T-helper 2 cell treated with Interferon-gamma antibody and Interleukin-4, amounts not matched to agents 5 μg/mL and 100 μg/mL, for 36 hours (primary cell): ENCODE data around the gene S100A9.
"Not testable (repeated sequence)": the region's sequence is repeated elsewhere in the genome, so short reads cannot be mapped to it uniquely, and the experiment has no call there.

Experiments
- DNase-seq: peaks from one replicate; pipeline ENCODE4 v3.0.0; 2021; ENCODE audit warnings: low spot score
- H3K27ac Mint-ChIP-seq: one replicate; pipeline ENCODE4 v1.8.0; 2021; ENCODE audit warnings: mild to moderate bottlenecking, mixed read lengths
- H3K27me3 Mint-ChIP-seq: one replicate; pipeline ENCODE4 v1.8.0; 2021; ENCODE audit warnings: low read depth, mixed read lengths
- H3K36me3 Mint-ChIP-seq: one replicate; pipeline ENCODE4 v1.8.0; 2021; ENCODE audit warnings: low read depth, mixed read lengths
- H3K4me1 Mint-ChIP-seq: one replicate; pipeline ENCODE4 v1.8.0; 2021; ENCODE audit warnings: low read depth, mixed read lengths
- H3K4me3 Mint-ChIP-seq: one replicate; pipeline ENCODE4 v1.8.0; 2022; ENCODE audit warnings: mild to moderate bottlenecking, moderate library complexity, mixed read lengths
- H3K9me3 Mint-ChIP-seq: one replicate; pipeline ENCODE4 v1.8.0; 2021; ENCODE audit warnings: mixed read lengths

S100A9 gene

DNA sequence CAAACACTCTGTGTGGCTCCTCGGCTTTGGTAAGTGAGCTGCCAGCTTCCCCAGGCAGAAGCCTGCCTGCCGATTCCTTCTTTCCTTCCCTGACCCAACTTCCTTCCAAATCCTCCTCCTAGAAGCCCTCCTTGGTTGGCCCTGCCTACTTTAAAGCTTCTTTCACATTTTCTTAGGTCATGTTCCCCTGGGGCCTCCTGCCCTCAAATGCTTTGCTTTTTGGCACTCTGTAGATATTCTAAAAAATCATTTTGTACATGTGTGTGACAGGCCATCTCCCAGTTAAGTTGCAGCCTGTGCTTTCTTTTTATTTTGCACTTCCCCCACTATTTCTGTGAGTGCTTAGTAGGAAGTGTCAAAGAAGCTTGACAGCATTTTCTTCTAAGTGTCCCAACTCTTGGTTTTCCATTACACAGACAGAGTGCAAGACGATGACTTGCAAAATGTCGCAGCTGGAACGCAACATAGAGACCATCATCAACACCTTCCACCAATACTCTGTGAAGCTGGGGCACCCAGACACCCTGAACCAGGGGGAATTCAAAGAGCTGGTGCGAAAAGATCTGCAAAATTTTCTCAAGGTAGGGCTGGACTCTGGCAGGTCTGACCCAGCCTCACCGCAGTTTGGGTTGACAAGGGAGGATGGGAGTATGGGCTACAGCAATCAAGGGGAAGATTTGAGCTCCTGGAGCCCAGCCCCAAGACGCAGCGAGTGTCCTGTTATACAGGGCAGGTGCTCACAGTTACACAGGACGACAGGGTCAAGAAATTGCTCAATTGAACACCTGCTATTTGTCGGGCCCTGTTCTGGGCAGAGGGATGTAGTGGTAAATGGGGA lies at the start of gene S100A9:
TSS of gene S100A9 (plus strand) at position 2 of the 838 bp plus-strand sequence. CDS start at position 432, 430 bp downstream.
- H3K4me1 Mint-ChIP-seq, result no peaks in the 10 kb centered on the region
- no peaks in the 10 kb centered on the region for H3K36me3 Mint-ChIP-seq
- H3K27me3 Mint-ChIP-seq, result peaks cover 5% of the 10 kb centered on the region
- H3K27ac Mint-ChIP-seq, result no peak within 1 kb of the TSS
- DNase-seq, result no peak
- H3K9me3 Mint-ChIP-seq, result no peaks in the 10 kb centered on the region
- no peak within 1 kb of the TSS for H3K4me3 Mint-ChIP-seq

GRCh38 chr1:153308540-153308939 lies 49.1 kb upstream of the S100A9 start:
- Mint-ChIP-seq H3K27ac (no peak overlapping the region), H3K4me1 (no peaks in the 10 kb centered on the region), H3K36me3 (no peaks in the 10 kb centered on the region), H3K27me3 (peaks cover 5% of the 10 kb centered on the region), H3K4me3 (no peak overlapping the region), H3K9me3 (no peaks in the 10 kb centered on the region)
- no peak for DNase-seq

- Mint-ChIP-seq H3K36me3 (no peaks in the 10 kb centered on the region), H3K4me3 (no peak overlapping the region), H3K4me1 (no peaks in the 10 kb centered on the region), H3K27me3 (no peaks in the 10 kb centered on the region), H3K9me3 (no peaks in the 10 kb centered on the region), H3K27ac (no peak overlapping the region)
- no peak for DNase-seq
Measured at GRCh38 chr1:153309441-153309840, 48.2 kb upstream of the S100A9 start.

DNA sequence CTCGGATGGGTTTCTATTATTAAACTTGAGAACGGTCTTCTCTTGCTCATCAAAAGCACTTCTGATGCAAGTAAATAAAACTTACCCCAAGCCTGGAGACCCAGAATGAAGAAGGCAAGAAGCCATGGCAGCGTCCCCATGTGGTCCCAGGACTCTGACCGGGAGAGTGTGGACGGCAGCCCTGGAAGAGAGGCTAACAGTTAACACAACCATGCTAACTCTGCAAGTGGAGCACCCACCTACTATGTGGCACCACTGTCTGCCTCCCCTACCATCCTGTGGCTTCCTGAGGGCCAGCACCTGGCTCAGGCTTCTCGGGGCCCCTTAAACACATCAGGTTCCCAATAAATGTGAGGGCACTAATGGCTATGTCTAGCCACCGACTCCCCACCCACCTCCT lies 47.1 kb upstream of the S100A9 start:
- Mint-ChIP-seq H3K4me1 (no peaks in the 10 kb centered on the region), H3K4me3 (no peak overlapping the region), H3K27ac (no peak overlapping the region), H3K36me3 (no peaks in the 10 kb centered on the region), H3K9me3 (no peaks in the 10 kb centered on the region), H3K27me3 (no peaks in the 10 kb centered on the region)
- no peak for DNase-seq

GRCh38 chr1:153312570-153313186 lies 45.0 kb upstream of the S100A9 start, which contains the start of gene PGLYRP3:
Gene PGLYRP3, minus strand, starts transcription at chr1:153312952. Its CDS starts 2,287 bp downstream, at chr1:153310665.
- Mint-ChIP-seq H3K9me3 (no peaks in the 10 kb centered on the region), H3K27me3 (no peaks in the 10 kb centered on the region), H3K4me1 (no peaks in the 10 kb centered on the region), H3K36me3 (no peaks in the 10 kb centered on the region), H3K27ac (no peak within 1 kb of the TSS), H3K4me3 (no peak within 1 kb of the TSS)
- DNase-seq, result no peak

DNA sequence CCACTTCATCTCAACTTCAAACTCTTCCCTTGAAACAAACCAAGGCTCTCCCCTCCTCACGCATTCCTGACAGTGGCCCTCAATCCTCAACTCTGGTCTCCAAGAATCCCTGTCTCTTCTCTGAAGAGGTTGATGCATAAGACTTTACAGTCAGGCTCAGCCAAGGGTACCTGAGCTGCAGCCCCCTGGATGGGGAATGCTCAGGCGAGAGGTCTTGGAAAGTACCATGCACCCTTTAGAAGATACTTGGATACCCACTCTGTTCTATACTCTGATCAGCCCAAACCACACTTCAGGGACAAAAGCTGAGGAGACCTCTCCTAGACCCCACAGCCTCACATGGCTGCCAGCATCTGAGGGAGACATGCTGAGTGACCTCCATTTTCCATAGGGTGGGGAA lies 44.4 kb upstream of the S100A9 start:
- H3K27ac Mint-ChIP-seq, result no peak overlapping the region
- H3K36me3 Mint-ChIP-seq, result no peaks in the 10 kb centered on the region
- H3K9me3 Mint-ChIP-seq, result no peaks in the 10 kb centered on the region
- no peaks in the 10 kb centered on the region for H3K4me1 Mint-ChIP-seq
- no peak overlapping the region for H3K4me3 Mint-ChIP-seq
- no peak for DNase-seq
- H3K27me3 Mint-ChIP-seq, result no peaks in the 10 kb centered on the region

DNA sequence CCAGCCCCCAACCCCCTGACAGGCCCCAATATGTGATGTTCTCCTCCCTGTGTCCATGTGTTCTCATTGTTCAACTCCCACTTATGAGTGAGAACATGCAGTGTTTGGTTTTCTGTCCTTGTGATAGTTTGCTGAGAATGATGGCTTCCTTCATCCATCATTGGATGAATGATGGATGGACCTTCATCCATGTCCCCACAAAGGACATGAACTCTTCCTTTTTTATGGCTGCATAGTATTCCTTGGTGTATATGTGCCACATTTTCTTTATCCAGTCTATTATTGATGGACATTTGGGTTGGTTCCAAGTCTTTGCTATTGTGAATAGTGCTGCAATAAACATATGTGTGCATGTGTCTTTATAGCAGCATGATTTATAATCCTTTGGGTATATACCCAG lies 43.3 kb upstream of the S100A9 start:
- H3K36me3 Mint-ChIP-seq, H3K27me3 Mint-ChIP-seq, H3K9me3 Mint-ChIP-seq, H3K4me1 Mint-ChIP-seq, H3K27ac Mint-ChIP-seq, H3K4me3 Mint-ChIP-seq, DNase-seq: not testable (repeated sequence)

DNA sequence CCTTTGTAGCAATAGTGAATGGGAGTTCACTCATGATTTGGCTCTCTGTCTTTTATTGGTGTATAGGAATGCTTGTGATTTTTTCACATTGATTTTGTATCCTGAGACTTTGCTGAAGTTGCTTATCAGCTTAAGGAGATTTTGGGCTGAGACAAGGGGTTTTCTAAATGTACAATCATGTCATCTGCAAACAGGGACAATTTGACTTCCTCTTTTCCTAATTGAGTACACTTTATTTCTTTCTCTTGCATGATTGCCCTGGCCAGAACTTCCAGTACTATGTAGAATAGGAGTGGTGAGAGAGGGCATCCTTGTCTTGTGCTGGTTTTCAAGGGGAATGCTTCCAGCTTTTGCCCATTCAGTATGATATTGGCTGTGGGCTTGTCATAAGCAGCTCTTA lies 41.6 kb upstream of the S100A9 start:
- DNase-seq, H3K4me1 Mint-ChIP-seq, H3K9me3 Mint-ChIP-seq, H3K4me3 Mint-ChIP-seq, H3K27ac Mint-ChIP-seq, H3K36me3 Mint-ChIP-seq, H3K27me3 Mint-ChIP-seq: not testable (repeated sequence)

DNA sequence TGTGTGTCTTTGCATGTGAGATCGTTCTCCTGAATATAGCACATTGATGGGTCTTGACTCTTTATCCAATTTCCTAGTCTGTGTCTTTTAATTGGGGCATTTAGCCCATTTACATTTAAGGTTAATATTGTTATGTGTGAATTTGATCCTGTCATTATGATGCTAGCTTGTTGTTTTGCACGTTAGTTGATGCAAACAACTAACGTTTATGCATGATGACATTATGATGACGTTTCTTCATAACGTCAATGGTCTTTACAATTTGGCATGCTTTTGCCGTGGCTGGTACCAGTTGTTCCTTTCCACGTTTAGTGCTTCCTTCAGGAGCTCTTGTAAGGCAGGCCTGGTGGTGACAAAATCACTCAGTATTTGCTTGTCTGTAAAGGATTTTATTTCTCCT lies 39.5 kb upstream of the S100A9 start:
- peaks cover 13% of the 10 kb centered on the region for H3K9me3 Mint-ChIP-seq
- DNase-seq, H3K27me3 Mint-ChIP-seq, H3K4me1 Mint-ChIP-seq, H3K36me3 Mint-ChIP-seq, H3K4me3 Mint-ChIP-seq, H3K27ac Mint-ChIP-seq: not testable (repeated sequence)

- H3K27ac Mint-ChIP-seq, result no peak overlapping the region
- H3K4me1 Mint-ChIP-seq, result no peaks in the 10 kb centered on the region
- DNase-seq, result no peak
- no peak overlapping the region for H3K4me3 Mint-ChIP-seq
- H3K27me3 Mint-ChIP-seq, result peaks cover 2% of the 10 kb centered on the region
- no peaks in the 10 kb centered on the region for H3K36me3 Mint-ChIP-seq
- H3K9me3 Mint-ChIP-seq, result peaks cover 13% of the 10 kb centered on the region
Measured at GRCh38 chr1:153322568-153322967, 35.1 kb upstream of the S100A9 start.

DNA sequence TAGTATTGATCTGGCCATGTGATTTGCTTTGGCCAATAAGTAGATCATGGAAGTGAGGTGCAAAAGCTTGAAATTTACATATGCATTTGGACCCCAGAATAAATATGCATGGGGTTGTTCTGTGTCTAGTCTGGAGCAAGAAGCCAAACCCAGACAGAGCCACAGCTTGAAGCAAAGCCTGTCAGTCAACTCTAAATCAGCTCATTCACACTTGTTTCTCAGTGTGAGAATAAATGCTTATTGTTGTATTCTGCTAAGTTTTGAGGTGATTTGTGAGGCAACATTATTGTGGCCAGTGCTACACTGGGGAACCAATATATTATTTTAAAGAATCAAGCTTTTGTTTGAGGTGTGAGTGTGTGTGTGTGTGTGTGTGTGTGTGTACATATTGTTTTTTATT lies 32.7 kb upstream of the S100A9 start:
- Mint-ChIP-seq H3K36me3 (no peaks in the 10 kb centered on the region), H3K4me3 (no peak overlapping the region), H3K27ac (no peak overlapping the region), H3K4me1 (no peaks in the 10 kb centered on the region), H3K9me3 (peaks cover 13% of the 10 kb centered on the region), H3K27me3 (peaks cover 5% of the 10 kb centered on the region)
- no peak for DNase-seq

- no peak for DNase-seq
- Mint-ChIP-seq H3K27me3 (peaks cover 11% of the 10 kb centered on the region), H3K4me1 (no peaks in the 10 kb centered on the region), H3K9me3 (peaks cover 6% of the 10 kb centered on the region), H3K27ac (no peak overlapping the region), H3K4me3 (no peak overlapping the region), H3K36me3 (no peaks in the 10 kb centered on the region)
Measured at GRCh38 chr1:153333902-153334301, 23.8 kb upstream of the S100A9 start.

GRCh38 chr1:153336650-153337049 lies 21.0 kb upstream of the S100A9 start:
- Mint-ChIP-seq H3K27ac (no peak overlapping the region), H3K4me3 (no peak overlapping the region), H3K4me1 (peaks cover 6% of the 10 kb centered on the region), H3K27me3 (peaks cover 14% of the 10 kb centered on the region), H3K36me3 (no peaks in the 10 kb centered on the region), H3K9me3 (peaks cover 6% of the 10 kb centered on the region)
- no peak for DNase-seq

DNA sequence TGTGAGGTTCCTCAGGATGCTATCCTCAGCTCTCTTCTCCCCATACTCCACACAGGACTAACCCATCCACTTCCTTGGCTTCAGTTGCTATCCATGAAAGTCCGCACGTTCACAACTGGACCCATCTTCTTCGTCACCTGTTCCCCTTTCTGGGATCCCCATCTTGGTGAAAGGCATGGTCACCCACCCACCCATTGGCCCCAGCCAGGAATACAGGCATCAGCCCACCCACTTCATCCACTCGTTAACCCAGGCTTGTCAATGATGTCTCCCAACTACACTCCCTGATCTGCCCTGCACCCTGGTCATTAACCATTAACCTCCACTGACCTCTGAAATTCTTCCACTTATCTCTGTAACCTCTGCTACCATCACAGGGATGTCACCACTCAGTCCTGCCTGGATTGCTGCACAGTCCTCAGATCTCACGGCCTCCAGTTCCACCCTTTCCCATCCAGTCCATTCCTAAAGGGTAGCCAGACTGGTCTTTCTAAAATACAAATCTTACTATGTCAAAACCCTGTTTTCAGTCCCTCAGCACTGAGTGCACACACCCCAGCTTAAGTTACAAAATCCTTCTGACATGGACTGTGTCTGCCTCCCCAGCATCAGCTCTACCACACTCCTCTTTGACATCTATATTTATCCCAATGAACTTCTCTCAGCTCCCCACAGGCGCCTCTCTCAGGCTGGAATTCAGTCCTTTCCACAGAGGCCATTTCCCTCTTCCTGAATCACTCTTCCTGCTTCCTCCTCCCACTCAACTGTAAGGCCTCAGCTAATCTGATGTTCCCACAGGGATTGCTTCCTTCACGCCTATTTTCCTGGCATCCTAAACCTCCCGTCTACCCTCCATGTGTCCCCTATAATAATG lies 19.4 kb upstream of the S100A9 start:
- Mint-ChIP-seq H3K4me1 (peaks cover 6% of the 10 kb centered on the region), H3K27ac (no peak overlapping the region), H3K36me3 (no peaks in the 10 kb centered on the region), H3K4me3 (no peak overlapping the region), H3K27me3 (peaks cover 10% of the 10 kb centered on the region), H3K9me3 (no peaks in the 10 kb centered on the region)
- no peak for DNase-seq
